ENCODE results near the gene NDUFA11.
"Not testable (repeated sequence)": the region's sequence is repeated elsewhere in the genome, so short reads cannot be mapped to it uniquely, and the experiment has no call there.

Gene NDUFA11

GRCh38 chr19:5881543-5882299 is 21.9 kb downstream of the NDUFA11 start:
- intact Hi-C loops (cut with micrococcal nuclease): no loop called here
- H3K4me1 Mint-ChIP-seq (ENCODE audit: low read depth): peaks cover 6% of the 10 kb centered on the region
- no peak overlapping the region for H3K27ac Mint-ChIP-seq
- no peaks in the 10 kb centered on the region for H3K9me3 Mint-ChIP-seq
- no peak overlapping the region for H3K4me3 Mint-ChIP-seq
- no peaks in the 10 kb centered on the region for H3K36me3 Mint-ChIP-seq (ENCODE audit: low read depth)
- peaks cover 44% of the 10 kb centered on the region for H3K27me3 Mint-ChIP-seq

GRCh38 chr19:5880604-5881078 is 22.9 kb downstream of the NDUFA11 start:
- peaks cover 6% of the 10 kb centered on the region for H3K4me1 Mint-ChIP-seq (ENCODE audit: low read depth)
- H3K36me3 Mint-ChIP-seq (ENCODE audit: low read depth): no peaks in the 10 kb centered on the region
- intact Hi-C loops (cut with micrococcal nuclease): no loop called here
- no peak overlapping the region for H3K27ac Mint-ChIP-seq
- H3K9me3 Mint-ChIP-seq: no peaks in the 10 kb centered on the region
- peaks cover 46% of the 10 kb centered on the region for H3K27me3 Mint-ChIP-seq
- no peak overlapping the region for H3K4me3 Mint-ChIP-seq

GRCh38 chr19:5880196-5880595 is 23.4 kb downstream of the NDUFA11 start:
- peaks cover 6% of the 10 kb centered on the region for H3K4me1 Mint-ChIP-seq (ENCODE audit: low read depth)
- H3K27me3 Mint-ChIP-seq: peaks cover 46% of the 10 kb centered on the region
- intact Hi-C loops (cut with micrococcal nuclease): no loop called here
- H3K36me3 Mint-ChIP-seq (ENCODE audit: low read depth): no peaks in the 10 kb centered on the region
- H3K27ac Mint-ChIP-seq: no peak overlapping the region
- H3K9me3 Mint-ChIP-seq: no peaks in the 10 kb centered on the region
- H3K4me3 Mint-ChIP-seq: no peak overlapping the region

- no peaks in the 10 kb centered on the region for H3K9me3 Mint-ChIP-seq
- H3K4me3 Mint-ChIP-seq: no peak overlapping the region
- intact Hi-C loops (cut with micrococcal nuclease): no loop called here
- no peaks in the 10 kb centered on the region for H3K4me1 Mint-ChIP-seq (ENCODE audit: low read depth)
- peaks cover 43% of the 10 kb centered on the region for H3K27me3 Mint-ChIP-seq
- H3K36me3 Mint-ChIP-seq (ENCODE audit: low read depth): no peaks in the 10 kb centered on the region
- H3K27ac Mint-ChIP-seq: no peak overlapping the region
Observed at GRCh38 chr19:5877882-5878281, 25.7 kb downstream of the NDUFA11 start.

GRCh38 chr19:5877427-5877826 is 26.2 kb downstream of the NDUFA11 start:
- Mint-ChIP-seq H3K4me1 (ENCODE audit: low read depth) (no peaks in the 10 kb centered on the region), H3K4me3 (no peak overlapping the region), H3K27ac (no peak overlapping the region), H3K9me3 (no peaks in the 10 kb centered on the region), H3K27me3 (peaks cover 39% of the 10 kb centered on the region), H3K36me3 (ENCODE audit: low read depth) (no peaks in the 10 kb centered on the region)
- intact Hi-C loops (cut with micrococcal nuclease): no loop called here

GRCh38 chr19:5874496-5874895 is 29.1 kb downstream of the NDUFA11 start:
- H3K9me3 Mint-ChIP-seq; intact Hi-C loops (cut with micrococcal nuclease); H3K4me3 Mint-ChIP-seq; H3K36me3 Mint-ChIP-seq (ENCODE audit: low read depth); H3K4me1 Mint-ChIP-seq (ENCODE audit: low read depth); H3K27ac Mint-ChIP-seq: not testable (repeated sequence)
- peaks cover 16% of the 10 kb centered on the region for H3K27me3 Mint-ChIP-seq

GRCh38 chr19:5873617-5874199 is 29.9 kb downstream of the NDUFA11 start:
- Mint-ChIP-seq H3K27ac (no peak overlapping the region), H3K4me1 (ENCODE audit: low read depth) (no peaks in the 10 kb centered on the region), H3K4me3 (no peak overlapping the region), H3K36me3 (ENCODE audit: low read depth) (no peaks in the 10 kb centered on the region), H3K9me3 (no peaks in the 10 kb centered on the region), H3K27me3 (peaks cover 10% of the 10 kb centered on the region)
- intact Hi-C loops (cut with micrococcal nuclease): no loop called here

GRCh38 chr19:5870986-5871394 is 32.6 kb downstream of the NDUFA11 start:
- Mint-ChIP-seq H3K27me3 (no peaks in the 10 kb centered on the region), H3K36me3 (ENCODE audit: low read depth) (no peaks in the 10 kb centered on the region), H3K4me1 (ENCODE audit: low read depth) (no peaks in the 10 kb centered on the region), H3K27ac (no peak overlapping the region), H3K9me3 (no peaks in the 10 kb centered on the region), H3K4me3 (no peak overlapping the region)
- intact Hi-C loops (cut with micrococcal nuclease): no loop called here

- Mint-ChIP-seq H3K9me3 (no peaks in the 10 kb centered on the region), H3K4me1 (ENCODE audit: low read depth) (no peaks in the 10 kb centered on the region)
Observed at GRCh38 chr19:5867201-5868136, 36.1 kb downstream of the NDUFA11 start.

GRCh38 chr19:5865772-5866171 is 37.8 kb downstream of the NDUFA11 start:
- no peak overlapping the region for H3K4me3 Mint-ChIP-seq
- no peaks in the 10 kb centered on the region for H3K9me3 Mint-ChIP-seq

More at GRCh38 chr19:5867201-5868136, 36.1 kb downstream of the NDUFA11 start:
- H3K4me3 Mint-ChIP-seq: no peak overlapping the region
- intact Hi-C loops (cut with micrococcal nuclease): no loop called here
- H3K27me3 Mint-ChIP-seq: no peaks in the 10 kb centered on the region
- no peak overlapping the region for H3K27ac Mint-ChIP-seq
- no peaks in the 10 kb centered on the region for H3K36me3 Mint-ChIP-seq (ENCODE audit: low read depth)

GRCh38 chr19:5864725-5865486 is 38.7 kb downstream of the NDUFA11 start:
- Mint-ChIP-seq H3K27me3 (peaks cover 5% of the 10 kb centered on the region), H3K4me3 (no peak overlapping the region), H3K4me1 (ENCODE audit: low read depth) (no peaks in the 10 kb centered on the region), H3K9me3 (no peaks in the 10 kb centered on the region), H3K27ac (no peak overlapping the region), H3K36me3 (ENCODE audit: low read depth) (no peaks in the 10 kb centered on the region)
- intact Hi-C loops (cut with micrococcal nuclease): no loop called here

More at GRCh38 chr19:5865772-5866171, 37.8 kb downstream of the NDUFA11 start:
- Mint-ChIP-seq H3K27ac (no peak overlapping the region), H3K36me3 (ENCODE audit: low read depth) (no peaks in the 10 kb centered on the region), H3K4me1 (ENCODE audit: low read depth) (no peaks in the 10 kb centered on the region), H3K27me3 (peaks cover 3% of the 10 kb centered on the region)
- intact Hi-C loops (cut with micrococcal nuclease): no loop called here

GRCh38 chr19:5864013-5864720 is 39.4 kb downstream of the NDUFA11 start:
- no peaks in the 10 kb centered on the region for H3K4me1 Mint-ChIP-seq (ENCODE audit: low read depth)
- H3K27me3 Mint-ChIP-seq: peaks cover 5% of the 10 kb centered on the region
- intact Hi-C loops (cut with micrococcal nuclease): no loop called here
- no peak overlapping the region for H3K27ac Mint-ChIP-seq
- H3K4me3 Mint-ChIP-seq: no peak overlapping the region
- H3K9me3 Mint-ChIP-seq: no peaks in the 10 kb centered on the region
- no peaks in the 10 kb centered on the region for H3K36me3 Mint-ChIP-seq (ENCODE audit: low read depth)

Measured in dendritic cell treated with granulocyte-macrophage colony-stimulating factor and Interleukin-4, amounts not matched to agents 40 ng/mL and 50 ng/mL, for 4 days (primary cell).